ENCODE data around the gene DOCK4.
A peak's percentile ranks its signal among the peaks of the same experiment; 100 is the strongest.

DOCK4 gene

GRCh38 chr7:112228632-112229031 is 22.4 kb upstream of the DOCK4 start:
- no peak for DNase-seq
- H3K4me1 Mint-ChIP-seq (ENCODE audit: low read depth): peaks cover 34% of the 10 kb centered on the region
- peaks cover 25% of the 10 kb centered on the region for H3K36me3 Mint-ChIP-seq (ENCODE audit: low read depth)
- no peak overlapping the region for H3K4me3 Mint-ChIP-seq
- peaks cover 6% of the 10 kb centered on the region for H3K9me3 Mint-ChIP-seq
- no peak overlapping the region for H3K27ac Mint-ChIP-seq
- no peaks in the 10 kb centered on the region for H3K27me3 Mint-ChIP-seq

GRCh38 chr7:112226701-112227276 is 20.6 kb upstream of the DOCK4 start:
- Mint-ChIP-seq H3K4me1 (ENCODE audit: low read depth) (peaks cover 36% of the 10 kb centered on the region), H3K4me3 (no peak overlapping the region), H3K27me3 (no peaks in the 10 kb centered on the region), H3K36me3 (ENCODE audit: low read depth) (peaks cover 26% of the 10 kb centered on the region), H3K27ac (no peak overlapping the region), H3K9me3 (no peaks in the 10 kb centered on the region)
- no peak for DNase-seq

- no peaks in the 10 kb centered on the region for H3K27me3 Mint-ChIP-seq
- no peaks in the 10 kb centered on the region for H3K9me3 Mint-ChIP-seq
- DNase-seq: no peak
- H3K36me3 Mint-ChIP-seq (ENCODE audit: low read depth): peaks cover 30% of the 10 kb centered on the region
- H3K4me1 Mint-ChIP-seq (ENCODE audit: low read depth): peaks cover 38% of the 10 kb centered on the region
- H3K4me3 Mint-ChIP-seq: no peak overlapping the region
- H3K27ac Mint-ChIP-seq: no peak overlapping the region
Observed at GRCh38 chr7:112225006-112225405, 18.8 kb upstream of the DOCK4 start.

- H3K27me3 Mint-ChIP-seq: no peaks in the 10 kb centered on the region
- no peak overlapping the region for H3K4me3 Mint-ChIP-seq
- H3K4me1 Mint-ChIP-seq (ENCODE audit: low read depth): peaks cover 38% of the 10 kb centered on the region
- H3K27ac Mint-ChIP-seq: no peak overlapping the region
- DNase-seq: no peak
- no peaks in the 10 kb centered on the region for H3K9me3 Mint-ChIP-seq
- peaks cover 31% of the 10 kb centered on the region for H3K36me3 Mint-ChIP-seq (ENCODE audit: low read depth)
Observed at GRCh38 chr7:112224186-112224585, 18.0 kb upstream of the DOCK4 start.

- H3K27me3 Mint-ChIP-seq: no peaks in the 10 kb centered on the region
- peaks cover 42% of the 10 kb centered on the region for H3K4me1 Mint-ChIP-seq (ENCODE audit: low read depth)
- no peak for DNase-seq
- no peak overlapping the region for H3K4me3 Mint-ChIP-seq
- no peak overlapping the region for H3K27ac Mint-ChIP-seq
- no peaks in the 10 kb centered on the region for H3K9me3 Mint-ChIP-seq
- H3K36me3 Mint-ChIP-seq (ENCODE audit: low read depth): peaks cover 31% of the 10 kb centered on the region
Observed at GRCh38 chr7:112223310-112223709, 17.1 kb upstream of the DOCK4 start.

- Mint-ChIP-seq H3K4me3 (no peak overlapping the region), H3K27me3 (no peaks in the 10 kb centered on the region), H3K9me3 (no peaks in the 10 kb centered on the region), H3K36me3 (ENCODE audit: low read depth) (peaks cover 38% of the 10 kb centered on the region), H3K4me1 (ENCODE audit: low read depth) (peaks cover 53% of the 10 kb centered on the region), H3K27ac (no peak overlapping the region)
- no peak for DNase-seq
Observed at GRCh38 chr7:112220877-112221434, 14.8 kb upstream of the DOCK4 start.

- Mint-ChIP-seq H3K4me1 (ENCODE audit: low read depth) (peaks cover 73% of the 10 kb centered on the region), H3K27ac (no peak overlapping the region), H3K36me3 (ENCODE audit: low read depth) (peaks cover 18% of the 10 kb centered on the region), H3K27me3 (no peaks in the 10 kb centered on the region), H3K4me3 (no peak overlapping the region), H3K9me3 (no peaks in the 10 kb centered on the region)
- no peak for DNase-seq
Observed at GRCh38 chr7:112215787-112216186, 9.6 kb upstream of the DOCK4 start.

- peaks cover 13% of the 10 kb centered on the region for H3K36me3 Mint-ChIP-seq (ENCODE audit: low read depth)
- no peaks in the 10 kb centered on the region for H3K27me3 Mint-ChIP-seq
- DNase-seq: no peak
- no peaks in the 10 kb centered on the region for H3K9me3 Mint-ChIP-seq
- no peak overlapping the region for H3K27ac Mint-ChIP-seq
- no peak overlapping the region for H3K4me3 Mint-ChIP-seq
- H3K4me1 Mint-ChIP-seq (ENCODE audit: low read depth): peaks cover 70% of the 10 kb centered on the region
Observed at GRCh38 chr7:112214883-112215282, 8.7 kb upstream of the DOCK4 start.

GRCh38 chr7:112214268-112214667 is 8.1 kb upstream of the DOCK4 start:
- DNase-seq: no peak
- H3K27me3 Mint-ChIP-seq: no peaks in the 10 kb centered on the region
- H3K27ac Mint-ChIP-seq: no peak overlapping the region
- H3K4me1 Mint-ChIP-seq (ENCODE audit: low read depth): peaks cover 68% of the 10 kb centered on the region
- H3K4me3 Mint-ChIP-seq: no peak overlapping the region
- no peaks in the 10 kb centered on the region for H3K9me3 Mint-ChIP-seq
- peaks cover 15% of the 10 kb centered on the region for H3K36me3 Mint-ChIP-seq (ENCODE audit: low read depth)

GRCh38 chr7:112213735-112214134 is 7.5 kb upstream of the DOCK4 start:
- H3K4me3 Mint-ChIP-seq: no peak overlapping the region
- H3K36me3 Mint-ChIP-seq (ENCODE audit: low read depth): peaks cover 15% of the 10 kb centered on the region
- H3K27me3 Mint-ChIP-seq: no peaks in the 10 kb centered on the region
- peaks cover 70% of the 10 kb centered on the region for H3K4me1 Mint-ChIP-seq (ENCODE audit: low read depth)
- DNase-seq: no peak
- peak overlapping the region; percentile 1 for H3K27ac Mint-ChIP-seq
- no peaks in the 10 kb centered on the region for H3K9me3 Mint-ChIP-seq

- no peaks in the 10 kb centered on the region for H3K9me3 Mint-ChIP-seq
- H3K27me3 Mint-ChIP-seq: no peaks in the 10 kb centered on the region
- peaks cover 67% of the 10 kb centered on the region for H3K4me1 Mint-ChIP-seq (ENCODE audit: low read depth)
- H3K27ac Mint-ChIP-seq: no peak overlapping the region
- H3K36me3 Mint-ChIP-seq (ENCODE audit: low read depth): peaks cover 11% of the 10 kb centered on the region
- H3K4me3 Mint-ChIP-seq: no peak overlapping the region
- no peak for DNase-seq
Observed at GRCh38 chr7:112212571-112212970, 6.4 kb upstream of the DOCK4 start.

GRCh38 chr7:112211348-112211907 is 5.2 kb upstream of the DOCK4 start:
- Mint-ChIP-seq H3K27ac (no peak overlapping the region), H3K4me1 (ENCODE audit: low read depth) (peaks cover 60% of the 10 kb centered on the region), H3K27me3 (no peaks in the 10 kb centered on the region), H3K36me3 (ENCODE audit: low read depth) (peaks cover 15% of the 10 kb centered on the region), H3K9me3 (no peaks in the 10 kb centered on the region), H3K4me3 (no peak overlapping the region)
- DNase-seq: no peak

GRCh38 chr7:112207765-112208164 is 1.6 kb upstream of the DOCK4 start:
- peaks cover 52% of the 10 kb centered on the region for H3K4me1 Mint-ChIP-seq (ENCODE audit: low read depth)
- no peak for DNase-seq
- H3K36me3 Mint-ChIP-seq (ENCODE audit: low read depth): peaks cover 11% of the 10 kb centered on the region
- H3K4me3 Mint-ChIP-seq: peak overlapping the region; percentile 88
- peaks cover 27% of the 10 kb centered on the region for H3K27me3 Mint-ChIP-seq
- H3K27ac Mint-ChIP-seq: no peak overlapping the region
- H3K9me3 Mint-ChIP-seq: no peaks in the 10 kb centered on the region

- H3K9me3 Mint-ChIP-seq: no peaks in the 10 kb centered on the region
- peak overlapping the region; percentile 90 for H3K27ac Mint-ChIP-seq
- peak overlapping the region; percentile 88 for H3K4me3 Mint-ChIP-seq
- H3K4me1 Mint-ChIP-seq (ENCODE audit: low read depth): peaks cover 49% of the 10 kb centered on the region
- no peak for DNase-seq
- peaks cover 11% of the 10 kb centered on the region for H3K36me3 Mint-ChIP-seq (ENCODE audit: low read depth)
- peaks cover 31% of the 10 kb centered on the region for H3K27me3 Mint-ChIP-seq
Observed at GRCh38 chr7:112206991-112207592, 893 bp upstream of the DOCK4 start.
